NT2/D1 (cell line): ENCODE results near the gene BLID.

Source experiments
- SUZ12 ChIP-seq: IDR thresholded peaks from 2 replicates; pipeline ENCODE4 v1.6.1; 2011; ENCODE audit not compliant: insufficient read length, insufficient read depth; ENCODE audit errors: extremely low read depth
- YY1 ChIP-seq: IDR thresholded peaks from 2 replicates; pipeline ENCODE4 v1.6.1; 2011; ENCODE audit not compliant: insufficient read length, insufficient read depth
- ZNF274 ChIP-seq: IDR thresholded peaks from 2 replicates; pipeline ENCODE4 v1.6.1; 2011; ENCODE audit warnings: mild to moderate bottlenecking, low read depth, low read length

DNA sequence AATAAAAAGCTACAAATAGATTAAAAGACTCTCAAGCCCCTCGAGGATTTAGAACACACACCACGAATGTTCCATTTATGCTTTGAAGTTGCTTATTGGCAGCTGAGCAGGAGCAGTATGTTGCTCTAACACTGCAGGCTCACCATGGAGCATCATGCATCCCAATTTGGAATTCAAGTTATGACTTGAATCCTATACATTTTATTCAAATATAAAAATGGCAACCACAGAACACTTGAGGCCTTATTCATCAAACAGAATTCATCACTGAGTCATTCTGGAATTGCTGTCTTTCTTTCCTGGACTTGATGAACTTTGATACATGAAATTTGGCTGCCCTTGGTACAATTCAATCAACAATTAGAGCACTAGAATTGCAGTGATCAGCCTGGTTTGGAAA lies 24.5 kb upstream of the BLID start:
- no peak for TF ChIP-seq YY1
- no peak for TF ChIP-seq ZNF274
- TF ChIP-seq SUZ12, result no peak
